ENCODE measurements around the gene SLC39A9. TPM values are rescaled to one million over a fixed set of nuclear protein-coding genes. Genes with fewer than 3 reads are reported as not detected.

SLC39A9 gene
- total RNA-seq, 1 experiment from 2014 or later: 39.8 TPM

- Histone ChIP-seq H3K27ac (ENCODE audit: insufficient read length, low read depth, low read length) (no peak overlapping the region), H3K4me2 (ENCODE audit: insufficient read depth, insufficient read length, low read length) (no peak overlapping the region), H2BK12ac (ENCODE audit: insufficient read length, low read depth, low read length) (no peak overlapping the region), H2BK5ac (ENCODE audit: insufficient read length, low read length) (no peak overlapping the region), H2BK15ac (ENCODE audit: low read depth, low read length) (no peak overlapping the region), H4K91ac (ENCODE audit: insufficient read length, low read depth, low read length) (no peak overlapping the region), H2BK20ac (ENCODE audit: low read depth, low read length, poor library complexity, severe bottlenecking) (no peak overlapping the region), H3K79me2 (ENCODE audit: insufficient read depth, low read length) (no peaks in the 10 kb centered on the region), H2BK120ac (ENCODE audit: low read depth, low read length, poor library complexity, severe bottlenecking) (no peak overlapping the region), H3T11ph (ENCODE audit: low read length) (no peak overlapping the region), H3K23me2 (ENCODE audit: insufficient read length, low read depth, low read length, poor library complexity, severe bottlenecking) (no peaks in the 10 kb centered on the region), H3K56ac (ENCODE audit: insufficient read length, low read depth, low read length) (no peak overlapping the region), H3K4ac (ENCODE audit: low read depth, low read length) (no peak overlapping the region), H3K27me3 (ENCODE audit: insufficient read depth, low read length) (no peaks in the 10 kb centered on the region), H3K4me1 (ENCODE audit: insufficient read depth, low read length) (no peaks in the 10 kb centered on the region), H4K20me1 (ENCODE audit: control insufficient read depth, insufficient read depth, insufficient read length) (no peaks in the 10 kb centered on the region), H4K5ac (ENCODE audit: insufficient read length, low read depth, low read length) (no peak overlapping the region), H2AFZ (ENCODE audit: low read length) (no peak overlapping the region), H3K14ac (ENCODE audit: insufficient read depth, low read length) (no peak overlapping the region), H3K9ac (ENCODE audit: extremely low read depth, insufficient read length, low read length) (no peak overlapping the region), H3K23ac (ENCODE audit: insufficient read length, low read depth, low read length) (no peak overlapping the region), H3K79me1 (ENCODE audit: insufficient read depth, low read depth, low read length, poor library complexity, severe bottlenecking) (no peaks in the 10 kb centered on the region), H4K8ac (replicated peaks; ENCODE audit: insufficient read length, low read depth, low read length) (no peak overlapping the region), H3K9me3 (ENCODE audit: control insufficient read depth, low read depth, low read length) (no peaks in the 10 kb centered on the region), H3K18ac (ENCODE audit: insufficient read length, low read depth, low read length) (no peak overlapping the region), H2AK5ac (ENCODE audit: insufficient read length, low read length) (no peak overlapping the region)
- Mint-ChIP-seq H3K27ac (peak overlapping the region in 1 of 3 experiments; percentile 76; a peak in 1 of 7 replicates), H3K36me3 (ENCODE audit: insufficient read depth in 1 of 3, low read depth in 3 of 3) (peaks cover 6 to 20% (median 13%) of the 10 kb centered on the region in 3 experiments; a peak in 6 of 7 replicates), H3K9me3 (no peaks in the 10 kb centered on the region), H3K27me3 (ENCODE audit: low read depth) (no peaks in the 10 kb centered on the region), H3K4me3 (no peak overlapping the region), H3K4me1 (no peaks in the 10 kb centered on the region)
- no peak for TF ChIP-seq CTCF (conservative IDR thresholded peaks at IDR 0.05)
- WGBS (ENCODE audit: extremely low coverage, insufficient read length, low lambda C conversion rate): no CpG with 5 or more reads among the region's 11 CpGs
- no peak for DNase-seq
Observed at GRCh38 chr14:69458350-69458749, 59.9 kb downstream of the SLC39A9 start.
